Fibroblast of villous mesenchyme (primary cell): ENCODE data around the gene ATXN7. TPM values are rescaled to one million over a fixed set of nuclear protein-coding genes. Genes with fewer than 3 reads are reported as not detected.

ENCODE experiments used
- DNase-seq: peaks from one replicate; pipeline ENCODE4 v3.0.0-alpha.2; 2010; ENCODE audit warnings: low read depth
- H3K4me3 ChIP-seq: 2 replicates; pipeline ENCODE4 v1.5.1; 2011; ENCODE audit warnings: low read depth, mild to moderate bottlenecking, low read length
- CTCF ChIP-seq: IDR thresholded peaks from 2 replicates; pipeline ENCODE4 v1.5.1; 2012; ENCODE audit warnings: low read depth, mild to moderate bottlenecking, low read length; ENCODE audit not compliant: insufficient read depth
- total RNA-seq: library from RNA; depleted of rRNA; stranded (reverse); fragments of >200 nt; gene quantifications from 2 replicates; pipeline ENCODE4 v1.2.3, GENCODE V29; 2012

ATXN7 gene
- total RNA-seq, 1 donor, result 14.7 TPM

- H3K4me3 ChIP-seq, result peak overlapping the region; percentile 90
- TF ChIP-seq CTCF, result no peak
- no peak for DNase-seq
Observed at GRCh38 chr3:63864008-63864964, 619 bp downstream of the ATXN7 start.

- H3K4me3 ChIP-seq, result peak overlapping the region; percentile 90
- no peak for TF ChIP-seq CTCF
- no peak for DNase-seq
Observed at GRCh38 chr3:63864965-63865327, 1.3 kb downstream of the ATXN7 start.

GRCh38 chr3:63867225-63867624, 3.6 kb downstream of the ATXN7 start:
- no peak overlapping the region for H3K4me3 ChIP-seq
- no peak for DNase-seq
- no peak for TF ChIP-seq CTCF

- no peak for DNase-seq
- TF ChIP-seq CTCF, result no peak
- H3K4me3 ChIP-seq, result no peak overlapping the region
Observed at GRCh38 chr3:63869940-63870614, 6.4 kb downstream of the ATXN7 start.

GRCh38 chr3:63870615-63871005, 6.9 kb downstream of the ATXN7 start:
- no peak for TF ChIP-seq CTCF
- DNase-seq, result no peak
- no peak overlapping the region for H3K4me3 ChIP-seq

GRCh38 chr3:63872135-63872924, 8.7 kb downstream of the ATXN7 start:
- peak; percentile 74 for DNase-seq
- H3K4me3 ChIP-seq, result no peak overlapping the region
- TF ChIP-seq CTCF, result no peak
